ENCODE measurements around the gene KIF26B.

- TF ChIP-seq, protein P1, sequence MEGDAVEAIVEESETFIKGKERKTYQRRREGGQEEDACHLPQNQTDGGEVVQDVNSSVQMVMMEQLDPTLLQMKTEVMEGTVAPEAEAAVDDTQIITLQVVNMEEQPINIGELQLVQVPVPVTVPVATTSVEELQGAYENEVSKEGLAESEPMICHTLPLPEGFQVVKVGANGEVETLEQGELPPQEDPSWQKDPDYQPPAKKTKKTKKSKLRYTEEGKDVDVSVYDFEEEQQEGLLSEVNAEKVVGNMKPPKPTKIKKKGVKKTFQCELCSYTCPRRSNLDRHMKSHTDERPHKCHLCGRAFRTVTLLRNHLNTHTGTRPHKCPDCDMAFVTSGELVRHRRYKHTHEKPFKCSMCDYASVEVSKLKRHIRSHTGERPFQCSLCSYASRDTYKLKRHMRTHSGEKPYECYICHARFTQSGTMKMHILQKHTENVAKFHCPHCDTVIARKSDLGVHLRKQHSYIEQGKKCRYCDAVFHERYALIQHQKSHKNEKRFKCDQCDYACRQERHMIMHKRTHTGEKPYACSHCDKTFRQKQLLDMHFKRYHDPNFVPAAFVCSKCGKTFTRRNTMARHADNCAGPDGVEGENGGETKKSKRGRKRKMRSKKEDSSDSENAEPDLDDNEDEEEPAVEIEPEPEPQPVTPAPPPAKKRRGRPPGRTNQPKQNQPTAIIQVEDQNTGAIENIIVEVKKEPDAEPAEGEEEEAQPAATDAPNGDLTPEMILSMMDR (IDR thresholded peaks at IDR 0.05; ENCODE audit: low read depth, low read length): no peak
- no peak for TF ChIP-seq POLR2A (IDR thresholded peaks at IDR 0.05; ENCODE audit: extremely low read depth, insufficient read length)
- TF ChIP-seq, protein P2, sequence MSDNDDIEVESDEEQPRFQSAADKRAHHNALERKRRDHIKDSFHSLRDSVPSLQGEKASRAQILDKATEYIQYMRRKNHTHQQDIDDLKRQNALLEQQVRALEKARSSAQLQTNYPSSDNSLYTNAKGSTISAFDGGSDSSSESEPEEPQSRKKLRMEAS (IDR thresholded peaks at IDR 0.05; ENCODE audit: low read depth, low read length): no peak
- no peak for TF ChIP-seq MYC (IDR thresholded peaks at IDR 0.05; ENCODE audit: low read depth, low read length)
These were observed 151.2 kb downstream of the KIF26B start for GRCh38 chr1:245306020-245306419.

All from NB4 (cell line).